ENCODE data around the gene MBNL3. TPM values are rescaled to one million over a fixed set of nuclear protein-coding genes. Genes with fewer than 3 reads are reported as not detected.

MBNL3 gene
- total RNA-seq, 1 experiment from 2014 or later = 4.6 TPM

DNA sequence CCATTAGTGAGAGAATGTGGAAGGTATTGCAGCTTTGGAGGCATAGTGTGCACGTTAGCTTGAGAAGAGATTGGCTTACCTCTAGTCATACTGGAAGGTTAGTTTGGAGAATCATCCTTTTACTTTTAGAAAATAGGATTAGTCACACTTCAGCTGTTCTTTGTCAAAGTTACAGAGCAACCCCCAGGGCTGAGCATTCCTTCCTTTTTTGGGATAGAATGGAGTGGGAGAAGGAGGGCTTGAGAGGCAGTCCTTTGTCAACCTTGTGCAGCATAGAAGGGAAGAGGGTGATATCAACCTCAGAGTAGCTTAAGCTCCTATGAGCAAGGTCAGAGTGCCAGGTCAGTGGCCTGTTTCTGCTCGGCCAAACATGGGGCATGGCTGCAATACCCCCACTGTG is 8.6 kb upstream of the MBNL3 start:
- no peak overlapping the region for H3K27ac ChIP-seq (ENCODE audit: low read depth, low read length)
- intact Hi-C loops (cut with micrococcal nuclease) = no loop called here
- no peaks in the 10 kb centered on the region for H4K20me1 ChIP-seq (ENCODE audit: insufficient read depth)
- no peaks in the 10 kb centered on the region for H3K9me3 ChIP-seq (ENCODE audit: control insufficient read depth in 1 of 2, insufficient read depth in 1 of 2, low read depth in 1 of 2, low read length in 2 of 2)
- H3K36me3 ChIP-seq (ENCODE audit: control insufficient read depth in 1 of 2, insufficient read depth in 2 of 2, low read length in 2 of 2) = no peaks in the 10 kb centered on the region
- RAD21 ChIA-PET (ENCODE audit: low non-redundant PET in 1 of 2, low total read pairs in 2 of 2, uncharacterized antibody in 2 of 2, unreplicated experiment in 2 of 2) = no interaction called here
- ATAC-seq = no peak
- no TSS peak for BruUV-seq (replicated peaks)
- H3K79me2 ChIP-seq (ENCODE audit: insufficient read depth, low read length) = no peaks in the 10 kb centered on the region
- no peak overlapping the region for H3K4me2 ChIP-seq (ENCODE audit: low read length)
- H2AFZ ChIP-seq (ENCODE audit: low read depth, low read length, poor library complexity, severe bottlenecking) = no peak overlapping the region
- POLR2A ChIA-PET = no interaction called here
- no peak overlapping the region for H3K9ac ChIP-seq (ENCODE audit: low read length)
- no peak for DNase-seq (ENCODE audit: low read depth, low spot score)
- no peaks in the 10 kb centered on the region for H3K4me1 ChIP-seq (ENCODE audit: control insufficient read depth in 1 of 2, insufficient read depth in 2 of 2, low read length in 2 of 2)
- H3K4me3 ChIP-seq (replicated peaks in 1 of 2; ENCODE audit: low read depth in 1 of 2, low read length in 2 of 2) = no peak overlapping the region
- no peak for TF ChIP-seq SRF (IDR thresholded peaks at IDR 0.05; ENCODE audit: low read depth)
- no peak for TF ChIP-seq POLR2A (IDR thresholded peaks at IDR 0.05; ENCODE audit: borderline replicate concordance, extremely low read depth, insufficient read depth, insufficient read length)
- no peak for TF ChIP-seq ZNF274 (IDR thresholded peaks at IDR 0.05; ENCODE audit: low read depth, low read length)
- TF ChIP-seq TCF7L2 (IDR thresholded peaks at IDR 0.05; ENCODE audit: borderline replicate concordance, extremely low read depth, insufficient read depth, insufficient read length) = no peak
- TF ChIP-seq ZFX (IDR thresholded peaks at IDR 0.05) = no peak
- TF ChIP-seq, protein P1, sequence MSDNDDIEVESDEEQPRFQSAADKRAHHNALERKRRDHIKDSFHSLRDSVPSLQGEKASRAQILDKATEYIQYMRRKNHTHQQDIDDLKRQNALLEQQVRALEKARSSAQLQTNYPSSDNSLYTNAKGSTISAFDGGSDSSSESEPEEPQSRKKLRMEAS (IDR thresholded peaks at IDR 0.05) = no peak
- no peak for TF ChIP-seq EGR1 (IDR thresholded peaks at IDR 0.05; ENCODE audit: low read depth)
- no peak for TF ChIP-seq EZH2 (IDR thresholded peaks at IDR 0.05)
- TF ChIP-seq ELF1 (IDR thresholded peaks at IDR 0.05; ENCODE audit: borderline replicate concordance, low read depth) = no peak
- TF ChIP-seq JUND (IDR thresholded peaks at IDR 0.05) = no peak
- H3K27me3 ChIP-seq (ENCODE audit: insufficient read depth, low read length) = peaks cover 14% of the 10 kb centered on the region
- no peaks in the 10 kb centered on the region for H3K9me2 ChIP-seq (ENCODE audit: insufficient read depth)
- CTCF ChIA-PET = no interaction called here

DNA sequence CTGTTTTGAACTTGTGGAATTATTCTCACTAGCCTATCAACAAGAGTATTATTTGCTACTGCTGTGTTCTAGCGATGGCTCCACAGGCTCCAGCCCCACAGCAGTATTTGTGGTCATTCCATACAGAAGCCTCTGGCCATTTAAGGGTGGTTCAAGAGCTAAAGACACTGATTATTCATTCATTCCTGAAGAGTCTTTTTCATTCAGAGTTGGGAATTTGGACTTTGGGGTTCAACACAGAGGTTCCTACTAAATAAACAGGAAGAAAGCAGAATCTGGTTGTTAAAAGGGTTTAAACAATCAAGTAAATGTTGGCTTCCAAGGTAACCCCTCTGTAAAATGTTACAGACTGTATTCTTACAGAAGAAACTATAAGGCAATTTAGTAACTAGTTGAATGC is 4.3 kb upstream of the MBNL3 start:
- RAD21 ChIA-PET (ENCODE audit: low non-redundant PET in 1 of 2, low total read pairs in 2 of 2, uncharacterized antibody in 2 of 2, unreplicated experiment in 2 of 2) = no interaction called here
- ATAC-seq = no peak
- H3K9ac ChIP-seq (ENCODE audit: low read length) = no peak overlapping the region
- no peak for DNase-seq (ENCODE audit: low read depth, low spot score)
- H4K20me1 ChIP-seq (ENCODE audit: insufficient read depth) = no peaks in the 10 kb centered on the region
- no peak overlapping the region for H3K27ac ChIP-seq (ENCODE audit: low read depth, low read length)
- H2AFZ ChIP-seq (ENCODE audit: low read depth, low read length, poor library complexity, severe bottlenecking) = no peak overlapping the region
- no peaks in the 10 kb centered on the region for H3K9me3 ChIP-seq (ENCODE audit: control insufficient read depth in 1 of 2, insufficient read depth in 1 of 2, low read depth in 1 of 2, low read length in 2 of 2)
- no peaks in the 10 kb centered on the region for H3K9me2 ChIP-seq (ENCODE audit: insufficient read depth)
- H3K79me2 ChIP-seq (ENCODE audit: insufficient read depth, low read length) = no peaks in the 10 kb centered on the region
- peaks cover 35% of the 10 kb centered on the region for H3K27me3 ChIP-seq (ENCODE audit: insufficient read depth, low read length)
- H3K4me1 ChIP-seq (ENCODE audit: control insufficient read depth in 1 of 2, insufficient read depth in 2 of 2, low read length in 2 of 2) = peaks cover 0 to 17% of the 10 kb centered on the region in 2 experiments; a peak in 1 of 4 replicates
- POLR2A ChIA-PET = no interaction called here
- no peaks in the 10 kb centered on the region for H3K36me3 ChIP-seq (ENCODE audit: control insufficient read depth in 1 of 2, insufficient read depth in 2 of 2, low read length in 2 of 2)
- H3K4me3 ChIP-seq (replicated peaks in 1 of 2; ENCODE audit: low read depth in 1 of 2, low read length in 2 of 2) = no peak overlapping the region
- no TSS peak for BruUV-seq (replicated peaks)
- CTCF ChIA-PET = no interaction called here
- TF ChIP-seq, protein P2, sequence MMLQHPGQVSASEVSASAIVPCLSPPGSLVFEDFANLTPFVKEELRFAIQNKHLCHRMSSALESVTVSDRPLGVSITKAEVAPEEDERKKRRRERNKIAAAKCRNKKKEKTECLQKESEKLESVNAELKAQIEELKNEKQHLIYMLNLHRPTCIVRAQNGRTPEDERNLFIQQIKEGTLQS (IDR thresholded peaks at IDR 0.05) = no peak
- no peak for TF ChIP-seq POLR2AphosphoS5 (IDR thresholded peaks at IDR 0.05; ENCODE audit: low read depth, low read length)
- no peak for TF ChIP-seq CBX3 (IDR thresholded peaks at IDR 0.05; ENCODE audit: low read depth)
- no peak overlapping the region for H3K4me2 ChIP-seq (ENCODE audit: low read length)
- intact Hi-C loops (cut with micrococcal nuclease) = no loop called here

All from HCT116 (cell line).